ENCODE measurements around the gene ZDHHC5. TPM values are rescaled to one million over a fixed set of nuclear protein-coding genes. Genes with fewer than 3 reads are reported as not detected.
"Not testable (repeated sequence)": the region's sequence is repeated elsewhere in the genome, so short reads cannot be mapped to it uniquely, and the experiment has no call there.

Gene ZDHHC5
- total and polyA plus RNA-seq, 2 of the 13 experiments (the other 11 are each of a cell fraction or from before 2014, with no cell fraction given) = 26.6 to 34.0 TPM

DNA sequence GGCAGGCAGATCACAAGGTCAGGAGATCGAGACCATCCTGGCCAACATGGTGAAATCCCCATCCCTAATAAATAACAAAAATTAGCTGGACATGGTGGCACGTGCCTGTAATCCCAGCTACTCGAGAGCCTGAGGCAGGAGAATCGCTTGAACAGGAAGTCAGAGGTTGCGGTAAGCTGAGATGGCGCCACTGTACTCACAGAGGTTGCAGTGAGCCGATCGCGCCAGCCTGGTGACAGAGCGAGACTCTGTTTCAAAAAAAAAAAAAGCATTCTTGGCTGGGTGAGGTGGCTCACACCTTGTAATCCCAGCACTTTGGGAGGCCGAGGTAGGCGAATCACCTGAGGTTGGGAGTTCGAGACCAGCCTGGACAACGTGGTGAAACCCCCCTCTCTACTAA lies 15.7 kb upstream of the ZDHHC5 start:
- CTCF ChIA-PET (ENCODE audit: low intra/inter-chr PET ratio, low total read pairs); H4K20me1 ChIP-seq (ENCODE audit: insufficient read depth, low read length); FAIRE-seq; H2AFZ ChIP-seq (ENCODE audit: low read length); BruUV-seq (replicated peaks); ATAC-seq; intact Hi-C loops (cut with micrococcal nuclease; ENCODE audit: unreplicated experiment); H3K27ac ChIP-seq (ENCODE audit: extremely low read length, insufficient read depth, low read length); H3K79me2 ChIP-seq (ENCODE audit: insufficient read depth, low read length); H3K9ac ChIP-seq (ENCODE audit: insufficient read depth, low read depth, low read length); H3K4me3 ChIP-seq (replicated peaks in 1 of 3; ENCODE audit: insufficient read depth in 1 of 3, low read depth in 2 of 3, low read length in 3 of 3); H3K36me3 ChIP-seq (replicated peaks in 1 of 2; ENCODE audit: control insufficient read depth in 1 of 2, insufficient read depth in 2 of 2, low read length in 2 of 2); DNase-seq (ENCODE audit: low spot score); H3K9me3 ChIP-seq (ENCODE audit: low read length); H3K4me2 ChIP-seq (ENCODE audit: low read depth, low read length): not testable (repeated sequence)
- Histone ChIP-seq H3K4me1 (ENCODE audit: insufficient read depth, low read length) (peaks cover 15% of the 10 kb centered on the region), H3K27me3 (ENCODE audit: control insufficient read depth in 1 of 2, insufficient read depth in 2 of 2, low read length in 2 of 2) (peaks cover 4 to 28% of the 10 kb centered on the region in 2 experiments)
- 66% methylated on average over 13 of the region's 14 CpGs for WGBS (ENCODE audit: low lambda C conversion rate)
- in situ Hi-C loops (cut with HindIII; ENCODE audit: extremely low pct_ligation_motif_present, low pct_unique_long_range_greater_than_20kb) = loop anchor here (25.0 kb wide), 2 partner anchors 635 to 860 kb away; partner anchors contain the start of gene OR5B21
- POLR2A ChIA-PET = interaction anchor here (1.6 kb wide), 1 partner anchor 11 kb away, joined by 3 read pairs; no protein-coding TSS in a partner anchor
- TF ChIP-seq ZBTB33 (CRISPR knock-in tag; IDR thresholded peaks at IDR 0.05) = peak; percentile 88
- 0 out of 2 replicates have a peak, but pooled peaks have one; percentile 12 for TF ChIP-seq BHLHE40 (IDR thresholded peaks at IDR 0.05; ENCODE audit: low read length)

- Histone ChIP-seq H4K20me1 (ENCODE audit: insufficient read depth, low read length) (no peaks in the 10 kb centered on the region), H2AFZ (ENCODE audit: low read length) (peak overlapping the region; percentile 54), H3K4me1 (ENCODE audit: insufficient read depth, low read length) (peaks cover 15% of the 10 kb centered on the region), H3K36me3 (replicated peaks in 1 of 2; ENCODE audit: control insufficient read depth in 1 of 2, insufficient read depth in 2 of 2, low read length in 2 of 2) (no peaks in the 10 kb centered on the region), H3K4me3 (replicated peaks in 1 of 3; ENCODE audit: insufficient read depth in 1 of 3, low read depth in 2 of 3, low read length in 3 of 3) (no peak overlapping the region), H3K4me2 (ENCODE audit: low read depth, low read length) (peak overlapping the region; percentile 34), H3K27ac (ENCODE audit: extremely low read length, insufficient read depth, low read length) (no peak overlapping the region), H3K9ac (ENCODE audit: insufficient read depth, low read depth, low read length) (no peak overlapping the region), H3K27me3 (ENCODE audit: control insufficient read depth in 1 of 2, insufficient read depth in 2 of 2, low read length in 2 of 2) (peaks cover 4 to 23% of the 10 kb centered on the region in 2 experiments), H3K79me2 (ENCODE audit: insufficient read depth, low read length) (peaks cover under 1% of the 10 kb centered on the region), H3K9me3 (ENCODE audit: low read length) (no peaks in the 10 kb centered on the region)
- POLR2A ChIA-PET = interaction anchor here (1.6 kb wide), 1 partner anchor 12 kb away, joined by 3 read pairs; no protein-coding TSS in a partner anchor
- FAIRE-seq (no peak), ATAC-seq (no peak), DNase-seq (ENCODE audit: low spot score) (no peak)
- TF ChIP-seq HOXA3 (CRISPR knock-in tag; IDR thresholded peaks at IDR 0.05) (no peak), SNAI1 (CRISPR knock-in tag; IDR thresholded peaks at IDR 0.05; ENCODE audit: borderline replicate concordance) (no peak), ZNF770 (CRISPR knock-in tag; IDR thresholded peaks at IDR 0.05) (no peak), ZNF282 (IDR thresholded peaks at IDR 0.05; ENCODE audit: partially characterized antibody) (no peak)
- 71% methylated on average over 3 of the region's 3 CpGs for WGBS (ENCODE audit: low lambda C conversion rate)
- CTCF ChIA-PET (ENCODE audit: low intra/inter-chr PET ratio, low total read pairs) = no interaction called here
- in situ Hi-C loops (cut with HindIII; ENCODE audit: extremely low pct_ligation_motif_present, low pct_unique_long_range_greater_than_20kb) = loop anchor here (25.0 kb wide), 2 partner anchors 635 to 860 kb away; partner anchors contain the start of gene OR5B21
- intact Hi-C loops (cut with micrococcal nuclease; ENCODE audit: unreplicated experiment) = no loop called here
- BruUV-seq (replicated peaks) = no TSS peak
These were observed 15.3 kb upstream of the ZDHHC5 start for GRCh38 chr11:57652662-57653061.
